PC-3 (cell line): ENCODE results near the gene NUDT16. TPM values are rescaled to one million over a fixed set of nuclear protein-coding genes. Genes with fewer than 3 reads are reported as not detected.

Source experiments
- ATAC-seq: fragments of 200-7000 bp; cut with Tn5 transposase; 2 replicates; pipeline ENCODE4 v1.9.1; 2020; ENCODE audit warnings: mild to moderate bottlenecking, moderate library complexity
- BruUV-seq: library from RNA; stranded (reverse); fragments of 400-500 nt; replicated peaks from 2 replicates; lab custom pipeline; 2021; lab: Mats Ljungman, UMichigan
- CTCF ChIA-PET: fragments of 300-600 bp; sonication (Branson Sonifier 250); formaldehyde crosslinking; loops from one replicate; lab custom pipeline; 2022; ENCODE audit warnings: antibody characterized with exemption; lab: Charles Lee
- POLR2A ChIA-PET: fragments of 300-600 bp; sonication (Branson Sonifier 250); formaldehyde crosslinking; loops from one replicate; lab custom pipeline; 2022; ENCODE audit warnings: antibody characterized with exemption; ENCODE audit not compliant: unreplicated experiment; lab: Charles Lee
- DNase-seq: peaks from one replicate; pipeline ENCODE4 v3.0.0-alpha.2; 2015
- H2AFZ ChIP-seq: fragments of 300-600 bp; sonication (generic); 2 replicates; pipeline ENCODE4 v1.6.0; 2016; ENCODE audit warnings: antibody characterized with exemption, low read length
- H3F3A ChIP-seq: fragments of 300-600 bp; sonication (generic); one replicate; pipeline ENCODE4 v1.6.0; 2017; ENCODE audit warnings: antibody characterized with exemption, low read length, control low read depth, mild to moderate bottlenecking; ENCODE audit not compliant: unreplicated experiment
- H3K27ac ChIP-seq: fragments of 300-600 bp; sonication (generic); 2 replicates; pipeline ENCODE4 v1.5.1; 2016; ENCODE audit warnings: mild to moderate bottlenecking, low read length
- H3K27me3 ChIP-seq: fragments of 300-600 bp; sonication (generic); 2 replicates; pipeline ENCODE4 v1.6.1; 2016; ENCODE audit warnings: low read length, mixed read lengths
- H3K36me3 ChIP-seq: fragments of 300-600 bp; sonication (generic); 2 replicates; pipeline ENCODE4 v1.6.1; 2016; ENCODE audit warnings: low read depth, mixed run types, low read length, mixed read lengths
- H3K4me1 ChIP-seq: fragments of 300-600 bp; sonication (generic); 2 replicates; pipeline ENCODE4 v1.5.1; 2016; ENCODE audit warnings: low read length; ENCODE audit not compliant: insufficient read depth
- H3K4me2 ChIP-seq: fragments of 300-600 bp; sonication (generic); 2 replicates; pipeline ENCODE4 v1.6.0; 2016; ENCODE audit warnings: low read length
- H3K4me3 ChIP-seq: fragments of 300-600 bp; sonication (generic); 2 replicates; pipeline ENCODE4 v1.5.1; 2016; ENCODE audit warnings: mild to moderate bottlenecking, low read length, mixed read lengths
- H3K79me2 ChIP-seq: fragments of 300-600 bp; sonication (generic); 2 replicates; pipeline ENCODE4 v1.6.1; 2017; ENCODE audit warnings: low read length, mixed read lengths
- H3K9ac ChIP-seq: fragments of 300-600 bp; sonication (generic); 2 replicates; pipeline ENCODE4 v1.6.0; 2016; ENCODE audit warnings: mild to moderate bottlenecking, low read length
- H3K9me2 ChIP-seq: fragments of 300-600 bp; sonication (generic); replicated peaks from 2 replicates; pipeline ENCODE4 v1.6.1; 2016; ENCODE audit warnings: mixed run types, low read length, mixed read lengths
- H3K9me3 ChIP-seq: fragments of 300-600 bp; sonication (generic); 2 replicates; pipeline ENCODE4 v1.6.1; 2016; ENCODE audit warnings: low read length, mixed read lengths
- H4K20me1 ChIP-seq: fragments of 300-600 bp; sonication (generic); 2 replicates; pipeline ENCODE4 v1.6.1; 2016; ENCODE audit warnings: low read length, mixed read lengths
- EZH2 ChIP-seq: fragments of 300-600 bp; sonication (generic); IDR thresholded peaks from one replicate; pipeline ENCODE4 v1.6.1; 2017; ENCODE audit warnings: antibody characterized with exemption, mild to moderate bottlenecking, low read length; ENCODE audit not compliant: unreplicated experiment
- EZH2phosphoT487 ChIP-seq: fragments of 300-600 bp; sonication (generic); IDR thresholded peaks from 2 replicates; pipeline ENCODE4 v1.6.1; 2018; ENCODE audit warnings: mild to moderate bottlenecking, antibody characterized with exemption, low read length, borderline replicate concordance
- intact Hi-C: fragments of 100-400 bp; cut with micrococcal nuclease; formaldehyde crosslinking; loops from 2 replicates; pipeline ENCODE4 v1.9.0; 2023
- total RNA-seq: library from RNA; depleted of rRNA; stranded (reverse); fragments of >200 nt; gene quantifications from 2 replicates; pipeline ENCODE4 v1.2.3, GENCODE V29; 2014
- TF ChIP-seq, protein P1 (sequence below): fragments of 300-600 bp; sonication (generic); conservative IDR thresholded peaks from 2 replicates; pipeline ENCODE4 v1.5.1; 2017; ENCODE audit warnings: antibody characterized with exemption, low read depth, mild to moderate bottlenecking, low read length

NUDT16 gene
- total RNA-seq, 1 experiment from 2014 or later: 7.9 TPM

DNA sequence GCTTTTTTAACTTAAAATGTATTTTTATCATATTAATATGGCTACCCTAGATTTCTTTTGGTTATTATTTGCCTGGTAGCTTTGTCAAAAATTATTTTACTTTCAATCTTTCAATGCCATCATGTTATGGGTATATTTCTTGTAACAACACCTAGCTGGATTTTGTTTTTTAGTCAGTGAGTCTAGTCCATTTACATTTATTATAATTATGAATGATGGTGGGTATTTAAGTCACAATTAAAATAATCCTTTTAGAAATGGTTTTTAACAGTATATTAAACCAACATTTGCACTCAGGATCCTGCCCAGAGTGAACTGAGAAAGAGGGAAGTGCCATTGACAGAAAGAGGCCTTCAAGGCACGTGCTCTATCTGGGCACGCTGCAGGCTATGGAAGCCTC is 39.8 kb upstream of the NUDT16 start:
- peaks cover 11% of the 10 kb centered on the region for H3K4me1 ChIP-seq
- ChIA-PET POLR2A (no interaction called here), CTCF (no interaction called here)
- BruUV-seq: no TSS peak
- H3K27me3 ChIP-seq: no peaks in the 10 kb centered on the region
- H3K36me3 ChIP-seq: no peaks in the 10 kb centered on the region
- DNase-seq: no peak
- no peaks in the 10 kb centered on the region for H3K79me2 ChIP-seq
- H3K4me3 ChIP-seq: no peak overlapping the region
- H3K9me2 ChIP-seq: no peaks in the 10 kb centered on the region
- no peaks in the 10 kb centered on the region for H3F3A ChIP-seq
- ATAC-seq: no peak
- H2AFZ ChIP-seq: no peak overlapping the region
- H3K4me2 ChIP-seq: no peak overlapping the region
- H4K20me1 ChIP-seq: no peaks in the 10 kb centered on the region
- no peak overlapping the region for H3K9ac ChIP-seq
- H3K27ac ChIP-seq: no peak overlapping the region
- no peaks in the 10 kb centered on the region for H3K9me3 ChIP-seq
- TF ChIP-seq EZH2phosphoT487: no peak
- intact Hi-C loops: loop anchor here (10.0 kb wide), 1 partner anchor 127 kb away; no protein-coding TSS in a partner anchor

DNA sequence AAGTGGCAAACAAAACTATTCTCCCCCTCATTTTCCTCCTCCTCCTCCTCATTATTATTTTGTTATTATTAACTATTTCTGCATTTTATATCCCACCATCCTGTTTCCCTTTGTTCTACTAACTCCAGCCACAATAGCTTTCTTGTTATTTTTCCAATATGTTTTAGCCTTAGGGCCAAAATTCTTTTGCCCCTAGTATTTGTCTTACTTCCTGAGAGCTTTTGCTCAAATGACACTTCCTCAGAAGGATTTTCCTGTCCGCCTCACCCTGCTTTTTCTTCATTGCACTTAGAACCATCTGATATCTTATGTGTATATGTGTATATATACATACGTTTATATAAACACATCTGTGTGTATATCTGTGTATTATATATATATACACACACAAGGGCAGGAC is 32.7 kb upstream of the NUDT16 start:
- POLR2A ChIA-PET: no interaction called here
- Histone ChIP-seq H3K9me2 (no peaks in the 10 kb centered on the region), H4K20me1 (no peaks in the 10 kb centered on the region), H3F3A (no peaks in the 10 kb centered on the region), H2AFZ (no peak overlapping the region), H3K4me2 (peak overlapping the region; percentile 55), H3K36me3 (no peaks in the 10 kb centered on the region), H3K27me3 (no peaks in the 10 kb centered on the region), H3K79me2 (no peaks in the 10 kb centered on the region), H3K9me3 (no peaks in the 10 kb centered on the region), H3K4me3 (no peak overlapping the region), H3K4me1 (peaks cover 64% of the 10 kb centered on the region), H3K27ac (peak overlapping the region; percentile 85), H3K9ac (peak overlapping the region; percentile 28; the same call in 1 of the 2 replicates)
- peak; percentile 42 for ATAC-seq
- intact Hi-C loops: loop anchor here (5.0 to 10.0 kb wide), 2 partner anchors 33 to 134 kb away; partner anchors contain the start of gene NUDT16
- no peak for TF ChIP-seq EZH2
- DNase-seq: peak; percentile 90
- no TSS peak for BruUV-seq
- CTCF ChIA-PET: no interaction called here

DNA sequence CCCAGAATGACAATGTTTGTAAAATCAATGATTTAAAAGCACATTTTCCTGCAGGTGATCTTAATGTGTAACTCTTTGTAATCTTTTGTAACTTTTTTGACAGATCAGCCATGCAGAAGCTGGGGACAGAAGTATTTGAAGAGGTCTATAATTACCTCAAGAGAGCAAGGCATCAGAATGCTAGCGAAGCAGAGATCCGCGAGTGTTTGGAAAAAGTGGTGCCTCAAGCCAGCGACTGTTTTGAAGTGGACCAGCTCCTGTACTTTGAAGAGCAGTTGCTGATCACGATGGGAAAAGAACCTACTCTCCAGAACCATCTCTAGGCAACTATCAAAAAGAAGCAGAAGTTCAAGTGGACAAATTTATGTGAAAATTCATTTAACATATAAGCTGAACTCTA is 32.1 kb upstream of the NUDT16 start:
- no peaks in the 10 kb centered on the region for H3K36me3 ChIP-seq
- no peak overlapping the region for H2AFZ ChIP-seq
- H3K9me2 ChIP-seq: no peaks in the 10 kb centered on the region
- peak overlapping the region; percentile 85 for H3K27ac ChIP-seq
- ChIA-PET POLR2A (interaction anchor here (0.7 kb wide), 1 partner anchor 152 kb away, joined by 5 read pairs; no protein-coding TSS in a partner anchor), CTCF (no interaction called here)
- no peak for TF ChIP-seq EZH2
- TF ChIP-seq, protein P1, sequence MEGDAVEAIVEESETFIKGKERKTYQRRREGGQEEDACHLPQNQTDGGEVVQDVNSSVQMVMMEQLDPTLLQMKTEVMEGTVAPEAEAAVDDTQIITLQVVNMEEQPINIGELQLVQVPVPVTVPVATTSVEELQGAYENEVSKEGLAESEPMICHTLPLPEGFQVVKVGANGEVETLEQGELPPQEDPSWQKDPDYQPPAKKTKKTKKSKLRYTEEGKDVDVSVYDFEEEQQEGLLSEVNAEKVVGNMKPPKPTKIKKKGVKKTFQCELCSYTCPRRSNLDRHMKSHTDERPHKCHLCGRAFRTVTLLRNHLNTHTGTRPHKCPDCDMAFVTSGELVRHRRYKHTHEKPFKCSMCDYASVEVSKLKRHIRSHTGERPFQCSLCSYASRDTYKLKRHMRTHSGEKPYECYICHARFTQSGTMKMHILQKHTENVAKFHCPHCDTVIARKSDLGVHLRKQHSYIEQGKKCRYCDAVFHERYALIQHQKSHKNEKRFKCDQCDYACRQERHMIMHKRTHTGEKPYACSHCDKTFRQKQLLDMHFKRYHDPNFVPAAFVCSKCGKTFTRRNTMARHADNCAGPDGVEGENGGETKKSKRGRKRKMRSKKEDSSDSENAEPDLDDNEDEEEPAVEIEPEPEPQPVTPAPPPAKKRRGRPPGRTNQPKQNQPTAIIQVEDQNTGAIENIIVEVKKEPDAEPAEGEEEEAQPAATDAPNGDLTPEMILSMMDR: no peak
- TF ChIP-seq EZH2phosphoT487: no peak
- H3K4me2 ChIP-seq: peak overlapping the region; percentile 55
- no peak overlapping the region for H3K4me3 ChIP-seq
- H3K9me3 ChIP-seq: no peaks in the 10 kb centered on the region
- H3K27me3 ChIP-seq: no peaks in the 10 kb centered on the region
- H4K20me1 ChIP-seq: no peaks in the 10 kb centered on the region
- H3F3A ChIP-seq: no peaks in the 10 kb centered on the region
- TSS peak; percentile 78 for BruUV-seq
- ATAC-seq (no peak), DNase-seq (no peak)
- intact Hi-C loops: loop anchor here (5.0 to 10.0 kb wide), 2 partner anchors 33 to 135 kb away; partner anchors contain the start of gene NUDT16
- peaks cover 69% of the 10 kb centered on the region for H3K4me1 ChIP-seq
- H3K79me2 ChIP-seq: no peaks in the 10 kb centered on the region
- peak overlapping the region; percentile 28; the same call in 1 of the 2 replicates for H3K9ac ChIP-seq
